IMR-90 (cell line): ENCODE results near the gene CLEC20A. TPM values are rescaled to one million over a fixed set of nuclear protein-coding genes. Genes with fewer than 3 reads are reported as not detected.

ENCODE experiments used
- ATAC-seq: fragments of 200-7000 bp; cut with Tn5 transposase; 2 replicates; pipeline ENCODE4 v1.9.1; 2020; ENCODE audit warnings: low read depth, mild to moderate bottlenecking, moderate library complexity
- BruUV-seq: library from RNA; stranded (reverse); fragments of 400-500 nt; replicated peaks from 2 replicates; lab custom pipeline; 2021; lab: Mats Ljungman, UMichigan
- CTCF ChIA-PET: fragments of 300-600 bp; formaldehyde crosslinking; extraction: SDS; loops from one replicate; lab custom pipeline; 2021; ENCODE audit warnings: antibody characterized with exemption; lab: Yijun Ruan, JAX
- POLR2A ChIA-PET: fragments of 300-600 bp; sonication (Branson Sonifier 250); formaldehyde crosslinking; loops from one replicate; lab custom pipeline; 2022; ENCODE audit warnings: antibody characterized with exemption; ENCODE audit not compliant: unreplicated experiment; lab: Charles Lee
- DNase-seq: peaks from one replicate; pipeline ENCODE4 v3.0.0; 2013
- H2AFZ ChIP-seq: replicated peaks from 2 replicates; pipeline ENCODE3; 2013; ENCODE audit warnings: low read length, mild to moderate bottlenecking; ENCODE audit not compliant: poor library complexity
- H2AK5ac ChIP-seq: 2 replicates; pipeline ENCODE4 v1.6.1; 2013; ENCODE audit warnings: low read depth, low read length, inconsistent platforms
- H2AK9ac ChIP-seq: replicated peaks from 2 replicates; pipeline ENCODE3; 2013; ENCODE audit warnings: mild to moderate bottlenecking, low read depth, low read length, moderate library complexity; ENCODE audit not compliant: poor library complexity
- H2BK120ac ChIP-seq: 2 replicates; pipeline ENCODE4 v1.6.1; 2013; ENCODE audit warnings: low read depth, low read length, inconsistent platforms
- H2BK15ac ChIP-seq: 3 replicates; pipeline ENCODE4 v1.6.1; 2013; ENCODE audit warnings: low read depth, low read length, inconsistent platforms
- H2BK20ac ChIP-seq: 2 replicates; pipeline ENCODE4 v1.6.1; 2013; ENCODE audit warnings: low read depth, mild to moderate bottlenecking, inconsistent platforms, low read length, moderate library complexity
- H2BK5ac ChIP-seq: 2 replicates; pipeline ENCODE4 v1.6.1; 2013; ENCODE audit warnings: mild to moderate bottlenecking, low read depth, low read length, inconsistent platforms; ENCODE audit not compliant: poor library complexity, severe bottlenecking
- H3K14ac ChIP-seq: replicated peaks from 2 replicates; pipeline ENCODE4 v1.6.1; 2013; ENCODE audit warnings: low read depth, low read length, inconsistent platforms
- H3K18ac ChIP-seq: 2 replicates; pipeline ENCODE4 v1.6.1; 2013; ENCODE audit warnings: low read depth, low read length, control low read depth
- H3K23ac ChIP-seq: 2 replicates; pipeline ENCODE4 v1.6.1; 2013; ENCODE audit warnings: low read depth, low read length, inconsistent platforms
- H3K27ac ChIP-seq: 2 replicates; pipeline ENCODE4 v1.5.1; 2013; ENCODE audit warnings: mild to moderate bottlenecking, control low read depth, low read length; ENCODE audit not compliant: insufficient read depth
- H3K27me3 ChIP-seq: 2 replicates; pipeline ENCODE4 v1.6.1; 2013; ENCODE audit warnings: low read length; ENCODE audit not compliant: control insufficient read depth, insufficient read depth
- H3K36me3 ChIP-seq: 2 replicates; pipeline ENCODE4 v1.6.1; 2013; ENCODE audit warnings: low read length, mixed read lengths; ENCODE audit not compliant: control insufficient read depth, insufficient read depth
- H3K4ac ChIP-seq: 2 replicates; pipeline ENCODE4 v1.6.1; 2013; ENCODE audit warnings: low read depth, low read length, inconsistent platforms
- H3K4me1 ChIP-seq: 2 replicates; pipeline ENCODE4 v1.6.1; 2013; ENCODE audit warnings: low read length, mixed read lengths; ENCODE audit not compliant: control insufficient read depth, insufficient read depth
- H3K4me2 ChIP-seq: 2 replicates; pipeline ENCODE4 v1.6.1; 2013; ENCODE audit warnings: low read depth, mild to moderate bottlenecking, control low read depth, low read length, moderate library complexity
- H3K4me3 ChIP-seq: 2 replicates; pipeline ENCODE4 v1.5.1; 2013; ENCODE audit warnings: low read depth, mild to moderate bottlenecking, control low read depth, low read length, moderate library complexity; ENCODE audit not compliant: insufficient read depth
- H3K56ac ChIP-seq: 2 replicates; pipeline ENCODE4 v1.6.1; 2013; ENCODE audit warnings: low read length, inconsistent platforms; ENCODE audit not compliant: insufficient read depth; ENCODE audit errors: extremely low read depth
- H3K79me1 ChIP-seq, 2 experiments: 2 replicates each; pipeline ENCODE4 v1.6.1; 2013; ENCODE audit warnings: low read length in 2 of 2, inconsistent platforms in 1 of 2, low read depth in 1 of 2
- H3K9ac ChIP-seq: 2 replicates; pipeline ENCODE4 v1.6.1; 2013; ENCODE audit warnings: low read depth, low read length, control low read depth
- H3K9me1 ChIP-seq: 2 replicates; pipeline ENCODE4 v1.6.1; 2013; ENCODE audit warnings: low read length, inconsistent platforms; ENCODE audit not compliant: insufficient read depth
- H3K9me3 ChIP-seq: 2 replicates; pipeline ENCODE4 v1.6.1; 2013; ENCODE audit warnings: low read length; ENCODE audit not compliant: control insufficient read depth, insufficient read depth
- H4K20me1 ChIP-seq: 2 replicates; pipeline ENCODE4 v1.6.1; 2013; ENCODE audit warnings: low read length, inconsistent platforms; ENCODE audit not compliant: insufficient read depth
- H4K5ac ChIP-seq: 2 replicates; pipeline ENCODE4 v1.6.1; 2013; ENCODE audit warnings: mild to moderate bottlenecking, low read depth, low read length, control low read depth
- H4K8ac ChIP-seq, 2 experiments: 2 replicates each; pipeline ENCODE4 v1.6.1; 2013; ENCODE audit warnings: low read depth in 2 of 2, low read length in 2 of 2, control low read depth in 1 of 2, inconsistent platforms in 1 of 2
- H4K91ac ChIP-seq: 2 replicates; pipeline ENCODE4 v1.6.1; 2013; ENCODE audit warnings: low read depth, low read length, inconsistent platforms; ENCODE audit not compliant: insufficient read depth
- CHD1 ChIP-seq: IDR thresholded peaks from 2 replicates; pipeline ENCODE4 v1.6.1; 2012; ENCODE audit warnings: low read depth, low read length, improper control_type of control experiment
- ELK1 ChIP-seq: fragments of 150-350 bp; IDR thresholded peaks from 2 replicates; pipeline ENCODE4 v1.6.1; 2016; ENCODE audit warnings: low read depth, mild to moderate bottlenecking, low read length, moderate library complexity, borderline replicate concordance
- MAFK ChIP-seq: IDR thresholded peaks from 2 replicates; pipeline ENCODE4 v1.6.1; 2012; ENCODE audit warnings: low read depth, low read length, improper control_type of control experiment
- MAZ ChIP-seq: IDR thresholded peaks from 2 replicates; pipeline ENCODE4 v1.6.1; 2012; ENCODE audit warnings: low read depth, mild to moderate bottlenecking, low read length, improper control_type of control experiment, moderate library complexity, borderline replicate concordance
- NFE2L2 ChIP-seq: fragments of 150-350 bp; IDR thresholded peaks from 2 replicates; pipeline ENCODE4 v1.6.1; 2016; ENCODE audit warnings: low read depth, mild to moderate bottlenecking, low read length
- RCOR1 ChIP-seq: IDR thresholded peaks from 2 replicates; pipeline ENCODE4 v1.6.1; 2012; ENCODE audit warnings: mild to moderate bottlenecking, low read length, improper control_type of control experiment; ENCODE audit not compliant: insufficient replicate concordance
- SMC3 ChIP-seq: fragments of 150-350 bp; IDR thresholded peaks from 2 replicates; pipeline ENCODE4 v1.6.1; 2016; ENCODE audit warnings: low read depth, mild to moderate bottlenecking, antibody characterized with exemption, low read length, moderate library complexity
- USF2 ChIP-seq: fragments of 150-350 bp; IDR thresholded peaks from 2 replicates; pipeline ENCODE4 v1.6.1; 2017; ENCODE audit warnings: mild to moderate bottlenecking, antibody characterized with exemption, low read length, low read depth
- WGBS, 2 experiments: methylation state at CpG; one replicate each; pipeline versions ENCODE4 v1.1.5 to v1.1.7; 2013; ENCODE audit warnings: missing lambda C conversion rate in 2 of 2; ENCODE audit not compliant: insufficient read length in 1 of 2; ENCODE audit errors: extremely low coverage in 2 of 2; 5-methylcytosine and 5-hydroxymethylcytosine counted together
- dilution Hi-C: fragments of 300-500 bp; cut with HindIII; formaldehyde crosslinking; loops from one replicate; pipeline ENCODE4 v1.14.3; 2018; ENCODE audit warnings: low sequenced_read_pairs; ENCODE audit not compliant: unreplicated experiment
- in situ Hi-C: fragments of 300-500 bp; cut with MboI; formaldehyde crosslinking; loops from 3 replicates; pipeline ENCODE4 v1.14.3; 2019; ENCODE audit warnings: low sequenced_read_pairs, inconsistent platforms, mixed read lengths
- intact Hi-C: fragments of 100-400 bp; cut with micrococcal nuclease; formaldehyde crosslinking; loops from 2 replicates; pipeline ENCODE4 v1.10.0; 2022
- polyA plus RNA-seq, 3 experiments: library from polyadenylated mRNA; depleted of rRNA; stranded (reverse); fragments of >200 nt; gene quantifications; 2 replicates each; pipeline ENCODE4 v1.2.3, GENCODE V29; 2012; ENCODE audit warnings: low replicate concordance in 1 of 3
- total RNA-seq: library from RNA; depleted of rRNA; stranded (reverse); fragments of >200 nt; gene quantifications from 2 replicates; pipeline ENCODE4 v1.2.3, GENCODE V29; 2012

CLEC20A gene
- total and polyA plus RNA-seq, 2 of the 4 experiments (the other 2 are of a cell fraction): not detected

- Histone ChIP-seq H4K5ac (no peak overlapping the region), H3K4me3 (no peak overlapping the region), H4K20me1 (no peaks in the 10 kb centered on the region), H3K9me3 (no peaks in the 10 kb centered on the region), H3K18ac (no peak overlapping the region), H3K36me3 (no peaks in the 10 kb centered on the region), H2AFZ (no peak overlapping the region), H3K79me1 (no peaks in the 10 kb centered on the region), H4K8ac (no peak overlapping the region), H3K4ac (no peak overlapping the region), H2BK5ac (no peak overlapping the region), H3K56ac (no peak overlapping the region), H2BK15ac (no peak overlapping the region), H2AK5ac (no peak overlapping the region), H3K27me3 (peaks cover 2% of the 10 kb centered on the region; the same call in 1 of the 2 replicates), H3K9ac (no peak overlapping the region), H3K27ac (no peak overlapping the region), H3K9me1 (no peaks in the 10 kb centered on the region), H2BK20ac (no peak overlapping the region), H4K91ac (no peak overlapping the region), H3K23ac (no peak overlapping the region), H3K4me1 (no peaks in the 10 kb centered on the region), H2BK120ac (no peak overlapping the region), H2AK9ac (no peak overlapping the region), H3K4me2 (no peak overlapping the region), H3K14ac (no peak overlapping the region)
- intact Hi-C loops: no loop called here
- no peak for ATAC-seq
- ChIA-PET POLR2A (no interaction called here), CTCF (no interaction called here)
- TF ChIP-seq MAZ (no peak), MAFK (no peak), NFE2L2 (no peak), USF2 (no peak), RCOR1 (no peak), SMC3 (no peak), ELK1 (no peak), CHD1 (no peak)
- in situ Hi-C loops: no loop called here
- BruUV-seq: no TSS peak
- dilution Hi-C loops: no loop called here
- 80% methylated on average over 1 of the region's 3 CpGs; no CpG with 5 or more reads in 1 of the 2 experiments for WGBS, 2 experiments
- DNase-seq: no peak
These were observed 11.2 kb downstream of the CLEC20A start for GRCh38 chr1:178485541-178485981.
